AG08396 (cell line): Measurements from ENCODE around the gene CYP8B1.
A peak's percentile ranks its signal among the peaks of the same experiment; 100 is the strongest.

ENCODE experiments used
- DNase-seq: peaks from one replicate; pipeline ENCODE4 v3.0.0; 2012; ENCODE audit warnings: low spot score, mixed read lengths

Gene CYP8B1

GRCh38 chr3:42875325-42876151 lies at the start of gene CYP8B1:
CYP8B1 (minus strand) TSS chr3:42875879; CDS start chr3:42875816, 63 bp downstream.
- no peak for DNase-seq

- no peak for DNase-seq
These were observed 47.9 kb upstream of the CYP8B1 start for GRCh38 chr3:42923606-42924005.

GRCh38 chr3:42914771-42915515 lies 39.3 kb upstream of the CYP8B1 start:
- no peak for DNase-seq

GRCh38 chr3:42911551-42911950 lies 35.9 kb upstream of the CYP8B1 start:
- no peak for DNase-seq

GRCh38 chr3:42908675-42909074 lies 33.0 kb upstream of the CYP8B1 start:
- DNase-seq, result no peak

- peak; percentile 49 for DNase-seq
These were observed 31.1 kb upstream of the CYP8B1 start for GRCh38 chr3:42906848-42907183.

GRCh38 chr3:42906070-42906847 lies 30.6 kb upstream of the CYP8B1 start, which contains the start of gene ZNF662:
ZNF662 (plus strand) TSS chr3:42906142; CDS start chr3:42908115, 1,973 bp downstream.
- DNase-seq, result peak; percentile 57

GRCh38 chr3:42905740-42906069 lies 30.0 kb upstream of the CYP8B1 start:
- no peak for DNase-seq

- DNase-seq, result no peak
These were observed 28.4 kb upstream of the CYP8B1 start for GRCh38 chr3:42904076-42904475.

GRCh38 chr3:42902257-42902656 lies 26.6 kb upstream of the CYP8B1 start:
- no peak for DNase-seq

GRCh38 chr3:42901073-42901415 lies 25.4 kb upstream of the CYP8B1 start:
- no peak for DNase-seq

GRCh38 chr3:42900226-42901072 lies 24.8 kb upstream of the CYP8B1 start:
- DNase-seq, result no peak

- no peak for DNase-seq
These were observed 23.4 kb upstream of the CYP8B1 start for GRCh38 chr3:42898896-42899675.

- no peak for DNase-seq
These were observed 19.8 kb upstream of the CYP8B1 start for GRCh38 chr3:42895580-42895868.

- no peak for DNase-seq
These were observed 19.3 kb upstream of the CYP8B1 start for GRCh38 chr3:42894698-42895579.

- no peak for DNase-seq
These were observed 17.1 kb upstream of the CYP8B1 start for GRCh38 chr3:42892807-42893206.

GRCh38 chr3:42892169-42892568 lies 16.5 kb upstream of the CYP8B1 start:
- no peak for DNase-seq

GRCh38 chr3:42891042-42891441 lies 15.4 kb upstream of the CYP8B1 start:
- DNase-seq, result no peak

GRCh38 chr3:42887084-42887483 lies 11.4 kb upstream of the CYP8B1 start:
- no peak for DNase-seq

- DNase-seq, result no peak
These were observed 10.7 kb upstream of the CYP8B1 start for GRCh38 chr3:42886294-42886822.
